Hepatocyte (in vitro differentiated cells): Measurements from ENCODE around the gene PAGE4. TPM values are rescaled to one million over a fixed set of nuclear protein-coding genes. Genes with fewer than 3 reads are reported as not detected.

Experiments
- DNase-seq: peaks from one replicate; pipeline ENCODE4 v3.0.0-alpha.2; 2016; ENCODE audit warnings: low spot score
- H2AFZ ChIP-seq: fragments of 200-600 bp; sonication (generic); 2 replicates; pipeline ENCODE4 v1.6.0; 2016; ENCODE audit warnings: antibody characterized with exemption, mild to moderate bottlenecking
- H3K27ac ChIP-seq: fragments of 200-600 bp; sonication (generic); 2 replicates; pipeline ENCODE4 v1.5.1; 2016; ENCODE audit warnings: mild to moderate bottlenecking
- H3K27me3 ChIP-seq: fragments of 200-600 bp; sonication (generic); 2 replicates; pipeline ENCODE4 v1.6.1; 2016
- H3K36me3 ChIP-seq: fragments of 200-600 bp; sonication (generic); replicated peaks from 2 replicates; pipeline ENCODE4 v1.5.1; 2016; ENCODE audit warnings: low read depth; ENCODE audit not compliant: insufficient read depth
- H3K4me1 ChIP-seq: fragments of 200-600 bp; sonication (generic); 2 replicates; pipeline ENCODE4 v1.5.1; 2016; ENCODE audit warnings: mild to moderate bottlenecking, moderate library complexity; ENCODE audit not compliant: insufficient read depth
- H3K4me2 ChIP-seq: fragments of 200-600 bp; sonication (generic); 2 replicates; pipeline ENCODE4 v1.6.0; 2016
- H3K4me3 ChIP-seq: fragments of 200-600 bp; sonication (generic); 2 replicates; pipeline ENCODE4 v1.5.1; 2016; ENCODE audit warnings: mild to moderate bottlenecking
- H3K79me2 ChIP-seq: fragments of 200-600 bp; sonication (generic); 2 replicates; pipeline ENCODE4 v1.6.0; 2017; ENCODE audit warnings: mild to moderate bottlenecking
- H3K9me2 ChIP-seq: fragments of 200-600 bp; sonication (generic); replicated peaks from 2 replicates; pipeline ENCODE4 v1.6.0; 2017; ENCODE audit warnings: mild to moderate bottlenecking; ENCODE audit not compliant: insufficient read depth
- H3K9me3 ChIP-seq: fragments of 200-600 bp; sonication (generic); 2 replicates; pipeline ENCODE4 v1.5.1; 2016; ENCODE audit warnings: low read depth, mild to moderate bottlenecking
- H4K20me1 ChIP-seq: fragments of 200-600 bp; sonication (generic); 2 replicates; pipeline ENCODE4 v1.6.0; 2016; ENCODE audit warnings: mild to moderate bottlenecking; ENCODE audit not compliant: insufficient read depth, poor library complexity, severe bottlenecking
- CTCF ChIP-seq: fragments of 200-600 bp; sonication (generic); IDR thresholded peaks from 2 replicates; pipeline ENCODE4 v1.5.1; 2016; ENCODE audit warnings: antibody characterized with exemption, mild to moderate bottlenecking; ENCODE audit not compliant: poor library complexity
- EZH2 ChIP-seq: fragments of 200-600 bp; sonication (generic); IDR thresholded peaks from 2 replicates; pipeline ENCODE4 v1.6.1; 2016; ENCODE audit warnings: antibody characterized with exemption, mild to moderate bottlenecking, borderline replicate concordance
- EZH2phosphoT487 ChIP-seq: fragments of 200-600 bp; sonication (generic); IDR thresholded peaks from one replicate; pipeline ENCODE4 v1.6.1; 2018; ENCODE audit warnings: antibody characterized with exemption, mild to moderate bottlenecking, low read depth, moderate library complexity; ENCODE audit not compliant: unreplicated experiment, severe bottlenecking
- WGBS: methylation state at CpG from one replicate; pipeline ENCODE4 v1.1.6; 2016; ENCODE audit warnings: low lambda C conversion rate; ENCODE audit errors: missing lambda C conversion rate; 5-methylcytosine and 5-hydroxymethylcytosine counted together
- polyA plus RNA-seq: library from polyadenylated mRNA; unstranded; fragments of >200 nt; fragmentation: Nextera tagmentation; extraction: Ambion mirVana; gene quantifications from 2 replicates; pipeline ENCODE4 v1.2.1, GENCODE V29; 2016
- total RNA-seq: library from RNA; depleted of rRNA; stranded (reverse); fragments of >200 nt; gene quantifications from 2 replicates; pipeline ENCODE4 v1.2.3, GENCODE V29; 2014

The PAGE4 gene
- total and polyA plus RNA-seq, 2 experiments from 2014 or later, result 0.63 TPM; not detected in 1

GRCh38 chrX:49848275-49848674, 19.2 kb downstream of the PAGE4 start:
- H4K20me1 ChIP-seq, result no peaks in the 10 kb centered on the region
- H3K4me2 ChIP-seq, result no peak overlapping the region
- H3K4me1 ChIP-seq, result no peaks in the 10 kb centered on the region
- no peak overlapping the region for H2AFZ ChIP-seq
- no peak overlapping the region for H3K4me3 ChIP-seq
- H3K9me3 ChIP-seq, result no peaks in the 10 kb centered on the region
- TF ChIP-seq EZH2phosphoT487, result no peak
- TF ChIP-seq EZH2, result no peak
- TF ChIP-seq CTCF, result no peak
- no peaks in the 10 kb centered on the region for H3K27me3 ChIP-seq
- H3K27ac ChIP-seq, result no peak overlapping the region
- no peak for DNase-seq
- WGBS, result 55% methylated on average over 3 of the region's 3 CpGs
- no peaks in the 10 kb centered on the region for H3K36me3 ChIP-seq
- no peaks in the 10 kb centered on the region for H3K9me2 ChIP-seq
- no peaks in the 10 kb centered on the region for H3K79me2 ChIP-seq

GRCh38 chrX:49850028-49850427, 20.9 kb downstream of the PAGE4 start:
- Histone ChIP-seq H3K9me2 (no peaks in the 10 kb centered on the region), H3K27ac (no peak overlapping the region), H3K4me1 (no peaks in the 10 kb centered on the region), H2AFZ (no peak overlapping the region), H3K36me3 (no peaks in the 10 kb centered on the region), H3K79me2 (no peaks in the 10 kb centered on the region), H3K4me3 (no peak overlapping the region), H3K4me2 (no peak overlapping the region), H4K20me1 (no peaks in the 10 kb centered on the region), H3K9me3 (no peaks in the 10 kb centered on the region), H3K27me3 (no peaks in the 10 kb centered on the region)
- no peak for DNase-seq
- 48% methylated on average over 1 of the region's 1 CpG for WGBS
- TF ChIP-seq CTCF (no peak), EZH2phosphoT487 (no peak), EZH2 (no peak)

GRCh38 chrX:49853661-49854060, 24.6 kb downstream of the PAGE4 start:
- WGBS, result 74% methylated on average over 6 of the region's 6 CpGs

More at GRCh38 chrX:49853661-49854060, 24.6 kb downstream of the PAGE4 start:
- Histone ChIP-seq H4K20me1 (no peaks in the 10 kb centered on the region), H3K4me3 (no peak overlapping the region), H3K4me2 (no peak overlapping the region), H3K27me3 (no peaks in the 10 kb centered on the region), H3K9me3 (no peaks in the 10 kb centered on the region), H3K4me1 (no peaks in the 10 kb centered on the region), H3K36me3 (no peaks in the 10 kb centered on the region), H3K79me2 (no peaks in the 10 kb centered on the region), H3K27ac (no peak overlapping the region), H3K9me2 (no peaks in the 10 kb centered on the region), H2AFZ (no peak overlapping the region)
- no peak for DNase-seq
- TF ChIP-seq CTCF, result no peak
- no peak for TF ChIP-seq EZH2phosphoT487
- no peak for TF ChIP-seq EZH2
